HG03521 (cell line): ENCODE measurements around the gene MKLN1.
A peak's percentile ranks its signal among the peaks of the same experiment; 100 is the strongest.
"Not testable (repeated sequence)": the region's sequence is repeated elsewhere in the genome, so short reads cannot be mapped to it uniquely, and the experiment has no call there.

Experiments used
- ATAC-seq: cut with Tn5 transposase; IDR thresholded peaks from one replicate; pipeline ENCODE4 v1.9.1; 2021; ENCODE audit warnings: mild to moderate bottlenecking, moderate library complexity; ENCODE audit not compliant: unreplicated experiment

The MKLN1 gene

GRCh38 chr7:131455546-131455945 is 127.9 kb downstream of the MKLN1 start:
- no peak for ATAC-seq

- no peak for ATAC-seq
These were observed 128.7 kb downstream of the MKLN1 start for GRCh38 chr7:131456338-131456737.

GRCh38 chr7:131459256-131459655 is 131.6 kb downstream of the MKLN1 start:
- no peak for ATAC-seq

GRCh38 chr7:131462059-131462458 is 134.4 kb downstream of the MKLN1 start:
- ATAC-seq: no peak

- ATAC-seq: not testable (repeated sequence)
These were observed 135.0 kb downstream of the MKLN1 start for GRCh38 chr7:131462715-131463114.

- ATAC-seq: no peak
These were observed 139.2 kb downstream of the MKLN1 start for GRCh38 chr7:131466735-131467365.

- ATAC-seq: no peak
These were observed 140.1 kb downstream of the MKLN1 start for GRCh38 chr7:131467788-131468187.

GRCh38 chr7:131471250-131472004 is 143.8 kb downstream of the MKLN1 start:
- ATAC-seq: no peak

GRCh38 chr7:131476740-131477139 is 149.1 kb downstream of the MKLN1 start:
- no peak for ATAC-seq

- no peak for ATAC-seq
These were observed 153.0 kb downstream of the MKLN1 start for GRCh38 chr7:131480384-131481315.

GRCh38 chr7:131482800-131483199 is 155.1 kb downstream of the MKLN1 start:
- peak; percentile 49 for ATAC-seq

- ATAC-seq: no peak
These were observed 155.9 kb downstream of the MKLN1 start for GRCh38 chr7:131483586-131483985.

- ATAC-seq: no peak
These were observed 158.7 kb downstream of the MKLN1 start for GRCh38 chr7:131486346-131486745.

GRCh38 chr7:131487217-131487616 is 159.5 kb downstream of the MKLN1 start:
- ATAC-seq: no peak

GRCh38 chr7:131488361-131488760 is 160.7 kb downstream of the MKLN1 start:
- no peak for ATAC-seq

- ATAC-seq: no peak
These were observed 161.5 kb downstream of the MKLN1 start for GRCh38 chr7:131489196-131489595.

GRCh38 chr7:131489881-131490280 is 162.2 kb downstream of the MKLN1 start:
- ATAC-seq: no peak

GRCh38 chr7:131493081-131493480 is 165.4 kb downstream of the MKLN1 start:
- no peak for ATAC-seq

- no peak for ATAC-seq
These were observed 165.9 kb downstream of the MKLN1 start for GRCh38 chr7:131493581-131493980.

- ATAC-seq: no peak
These were observed 166.5 kb downstream of the MKLN1 start for GRCh38 chr7:131494182-131494581.
